ENCODE measurements around the gene PSMG3. TPM values are rescaled to one million over a fixed set of nuclear protein-coding genes. Genes with fewer than 3 reads are reported as not detected.

Gene PSMG3
- total and polyA plus RNA-seq, 2 experiments from 2014 or later, result 32.7 to 41.2 TPM

DNA sequence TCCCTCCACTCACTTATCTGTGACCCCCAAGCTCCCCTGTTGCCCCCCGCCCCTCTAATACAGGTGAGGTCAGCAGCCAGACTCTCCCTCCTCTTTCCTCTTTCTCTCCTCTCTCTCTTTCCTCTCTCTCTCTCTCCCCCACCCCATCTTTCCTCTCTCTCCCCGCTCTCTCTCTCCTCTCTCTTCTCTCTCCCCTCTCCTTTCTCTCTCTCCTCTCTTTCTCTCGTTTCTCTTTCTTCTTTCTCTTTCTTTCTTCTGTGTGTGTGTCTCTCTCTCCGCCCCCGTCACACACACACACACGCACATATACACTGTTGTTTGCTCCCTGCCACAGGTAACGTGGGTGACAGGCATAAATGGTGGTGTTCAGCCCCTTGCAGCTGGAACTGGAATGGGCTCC lies 37.2 kb upstream of the PSMG3 start:
- no peaks in the 10 kb centered on the region for H3K27me3 ChIP-seq
- no peaks in the 10 kb centered on the region for H3K9me3 ChIP-seq (ENCODE audit: low read depth)
- no peaks in the 10 kb centered on the region for H3K4me1 ChIP-seq (ENCODE audit: low read depth)
- no peak for DNase-seq (ENCODE audit: low read depth in 1 of 2, low spot score in 1 of 2)
- TF ChIP-seq, protein P1, sequence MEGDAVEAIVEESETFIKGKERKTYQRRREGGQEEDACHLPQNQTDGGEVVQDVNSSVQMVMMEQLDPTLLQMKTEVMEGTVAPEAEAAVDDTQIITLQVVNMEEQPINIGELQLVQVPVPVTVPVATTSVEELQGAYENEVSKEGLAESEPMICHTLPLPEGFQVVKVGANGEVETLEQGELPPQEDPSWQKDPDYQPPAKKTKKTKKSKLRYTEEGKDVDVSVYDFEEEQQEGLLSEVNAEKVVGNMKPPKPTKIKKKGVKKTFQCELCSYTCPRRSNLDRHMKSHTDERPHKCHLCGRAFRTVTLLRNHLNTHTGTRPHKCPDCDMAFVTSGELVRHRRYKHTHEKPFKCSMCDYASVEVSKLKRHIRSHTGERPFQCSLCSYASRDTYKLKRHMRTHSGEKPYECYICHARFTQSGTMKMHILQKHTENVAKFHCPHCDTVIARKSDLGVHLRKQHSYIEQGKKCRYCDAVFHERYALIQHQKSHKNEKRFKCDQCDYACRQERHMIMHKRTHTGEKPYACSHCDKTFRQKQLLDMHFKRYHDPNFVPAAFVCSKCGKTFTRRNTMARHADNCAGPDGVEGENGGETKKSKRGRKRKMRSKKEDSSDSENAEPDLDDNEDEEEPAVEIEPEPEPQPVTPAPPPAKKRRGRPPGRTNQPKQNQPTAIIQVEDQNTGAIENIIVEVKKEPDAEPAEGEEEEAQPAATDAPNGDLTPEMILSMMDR (IDR thresholded peaks at IDR 0.05; ENCODE audit: low read depth, low read length), result no peak
- H3K36me3 ChIP-seq, result no peaks in the 10 kb centered on the region
- H3K27ac ChIP-seq, result no peak overlapping the region
- H3K4me3 ChIP-seq, result no peak overlapping the region

DNA sequence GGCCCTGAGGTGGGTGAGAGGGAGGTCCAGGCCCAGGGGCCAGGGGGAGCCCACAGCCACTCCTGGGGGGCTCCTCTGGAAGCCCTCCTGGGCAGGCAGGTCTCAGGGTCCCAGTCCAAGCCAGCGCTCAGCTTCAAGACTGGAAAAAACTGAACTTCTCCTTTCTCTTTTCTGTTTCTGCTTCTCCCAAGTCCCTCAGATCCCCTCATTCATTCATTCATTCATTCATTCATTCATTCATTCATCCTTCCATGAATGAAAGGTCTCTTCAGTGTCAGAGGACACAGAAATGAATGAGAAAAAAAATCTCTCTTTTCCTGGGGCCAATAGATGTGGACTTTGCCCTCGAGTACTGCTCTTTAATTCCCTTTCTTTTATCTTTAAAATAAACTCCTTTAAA lies 34.6 kb upstream of the PSMG3 start:
- DNase-seq (ENCODE audit: low read depth in 1 of 2, low spot score in 1 of 2), result no peak
- Histone ChIP-seq H3K36me3 (no peaks in the 10 kb centered on the region), H3K27ac (no peak overlapping the region), H3K4me1 (ENCODE audit: low read depth) (no peaks in the 10 kb centered on the region), H3K4me3 (no peak overlapping the region), H3K9me3 (ENCODE audit: low read depth) (no peaks in the 10 kb centered on the region), H3K27me3 (no peaks in the 10 kb centered on the region)
- TF ChIP-seq, protein P1 (IDR thresholded peaks at IDR 0.05; ENCODE audit: low read depth, low read length), result no peak

DNA sequence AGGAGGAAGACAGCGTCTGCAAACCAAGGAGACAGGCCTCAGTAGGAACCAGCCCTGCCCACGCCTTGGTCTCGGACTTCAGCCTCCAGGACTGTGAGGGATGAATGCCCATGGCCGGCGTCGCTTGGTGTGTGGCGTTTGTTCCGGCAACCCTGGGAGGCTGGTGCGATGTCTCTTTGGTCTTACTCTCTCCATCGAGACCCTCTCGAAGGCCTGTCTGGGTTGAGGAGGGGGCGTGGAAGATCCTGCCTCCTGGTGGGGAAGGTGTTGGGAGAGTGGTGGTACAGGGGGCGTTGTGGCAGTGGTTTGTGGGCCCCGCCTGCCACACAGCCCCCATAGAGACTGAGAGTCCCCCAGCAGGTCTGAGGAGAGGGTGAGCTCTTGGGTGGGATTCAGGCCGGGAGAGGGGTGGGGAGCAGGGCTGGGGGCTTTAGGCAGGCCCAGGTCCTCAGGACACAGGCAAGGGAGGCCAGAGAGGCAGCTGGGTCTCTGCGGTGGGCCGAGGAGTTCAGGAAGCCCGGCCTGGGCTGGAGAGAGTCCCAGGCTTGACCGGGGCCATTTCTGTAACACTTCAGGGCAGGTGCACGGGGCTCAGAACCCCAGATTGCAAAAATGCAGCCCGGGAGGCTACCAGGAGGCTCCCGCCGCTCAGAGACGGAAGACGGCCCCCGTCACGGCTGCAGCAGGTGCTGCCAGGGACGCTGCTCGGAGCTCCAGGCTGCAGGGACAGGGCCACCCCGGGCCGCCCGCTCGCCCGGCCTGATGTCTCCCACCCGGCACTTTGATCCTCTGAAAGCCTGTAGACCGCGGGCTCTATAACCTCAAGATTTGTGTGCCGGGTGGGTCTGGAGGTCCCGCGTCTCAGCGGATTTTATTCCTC lies 33.8 kb upstream of the PSMG3 start:
- H3K36me3 ChIP-seq, result no peaks in the 10 kb centered on the region
- H3K4me3 ChIP-seq, result no peak overlapping the region
- no peak overlapping the region for H3K27ac ChIP-seq
- H3K4me1 ChIP-seq (ENCODE audit: low read depth), result no peaks in the 10 kb centered on the region
- no peak for DNase-seq (ENCODE audit: low read depth in 1 of 2, low spot score in 1 of 2)
- TF ChIP-seq, protein P1 (IDR thresholded peaks at IDR 0.05; ENCODE audit: low read depth, low read length), result no peak
- no peaks in the 10 kb centered on the region for H3K27me3 ChIP-seq
- H3K9me3 ChIP-seq (ENCODE audit: low read depth), result no peaks in the 10 kb centered on the region

DNA sequence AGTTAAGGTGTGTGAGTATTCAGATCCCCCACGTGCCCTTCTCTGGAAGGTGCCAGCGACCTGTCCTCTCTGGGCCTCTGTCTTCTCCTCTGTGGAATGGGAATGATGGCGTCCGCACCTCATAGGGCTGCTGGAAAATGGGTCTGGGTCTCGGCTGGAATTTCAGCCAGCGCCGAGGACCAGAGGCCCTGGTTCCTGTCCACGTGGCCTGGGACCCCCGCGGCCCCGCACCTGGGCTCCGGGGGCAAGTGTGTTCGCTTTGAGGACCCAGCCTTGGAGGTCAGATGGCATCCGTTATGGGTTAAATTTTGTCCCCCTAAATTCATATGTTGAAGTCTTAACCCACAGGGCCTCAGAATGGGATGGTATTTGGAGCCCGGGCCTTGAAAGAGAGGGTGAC lies 32.6 kb upstream of the PSMG3 start:
- H3K27me3 ChIP-seq, result no peaks in the 10 kb centered on the region
- no peaks in the 10 kb centered on the region for H3K9me3 ChIP-seq (ENCODE audit: low read depth)
- TF ChIP-seq, protein P1 (IDR thresholded peaks at IDR 0.05; ENCODE audit: low read depth, low read length), result no peak
- no peak for DNase-seq (ENCODE audit: low read depth in 1 of 2, low spot score in 1 of 2)
- no peaks in the 10 kb centered on the region for H3K4me1 ChIP-seq (ENCODE audit: low read depth)
- H3K4me3 ChIP-seq, result no peak overlapping the region
- no peak overlapping the region for H3K27ac ChIP-seq
- H3K36me3 ChIP-seq, result no peaks in the 10 kb centered on the region

DNA sequence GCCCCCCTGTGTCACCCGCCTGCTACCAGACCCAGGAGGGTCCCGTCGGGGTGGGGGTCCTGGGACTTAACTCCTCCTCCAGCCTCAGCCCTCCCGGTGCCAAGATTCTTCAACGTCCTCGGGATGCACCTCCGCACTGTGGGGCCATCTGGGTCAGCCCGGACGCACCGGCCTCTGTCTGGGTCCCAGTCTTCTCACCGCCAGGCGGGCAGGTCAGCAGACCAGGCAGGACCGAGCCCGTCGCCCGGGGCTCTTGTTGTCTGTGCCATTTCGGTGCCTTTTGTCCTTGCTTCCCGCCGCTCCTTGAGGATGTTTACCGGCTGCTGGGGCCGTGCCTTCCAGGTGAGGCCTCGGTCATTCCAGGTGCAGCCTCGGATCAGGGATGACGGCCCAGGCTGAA lies 32.1 kb upstream of the PSMG3 start:
- Histone ChIP-seq H3K4me3 (no peak overlapping the region), H3K4me1 (ENCODE audit: low read depth) (no peaks in the 10 kb centered on the region), H3K27me3 (no peaks in the 10 kb centered on the region), H3K9me3 (ENCODE audit: low read depth) (no peaks in the 10 kb centered on the region), H3K27ac (no peak overlapping the region), H3K36me3 (no peaks in the 10 kb centered on the region)
- DNase-seq (ENCODE audit: low read depth in 1 of 2, low spot score in 1 of 2), result no peak
- TF ChIP-seq, protein P1 (IDR thresholded peaks at IDR 0.05; ENCODE audit: low read depth, low read length), result no peak

Measured in cardiac muscle cell (in vitro differentiated cells and primary cell).